Superior temporal gyrus (tissue), 1 donor: ENCODE measurements around the gene ABHD2.
"Not testable (repeated sequence)": the region's sequence is repeated elsewhere in the genome, so short reads cannot be mapped to it uniquely, and the experiment has no call there.

ENCODE experiments used
- DNase-seq: peaks from one replicate; pipeline ENCODE4 v3.0.0-alpha.2; 2016; ENCODE audit errors: extremely low spot score

The ABHD2 gene

DNA sequence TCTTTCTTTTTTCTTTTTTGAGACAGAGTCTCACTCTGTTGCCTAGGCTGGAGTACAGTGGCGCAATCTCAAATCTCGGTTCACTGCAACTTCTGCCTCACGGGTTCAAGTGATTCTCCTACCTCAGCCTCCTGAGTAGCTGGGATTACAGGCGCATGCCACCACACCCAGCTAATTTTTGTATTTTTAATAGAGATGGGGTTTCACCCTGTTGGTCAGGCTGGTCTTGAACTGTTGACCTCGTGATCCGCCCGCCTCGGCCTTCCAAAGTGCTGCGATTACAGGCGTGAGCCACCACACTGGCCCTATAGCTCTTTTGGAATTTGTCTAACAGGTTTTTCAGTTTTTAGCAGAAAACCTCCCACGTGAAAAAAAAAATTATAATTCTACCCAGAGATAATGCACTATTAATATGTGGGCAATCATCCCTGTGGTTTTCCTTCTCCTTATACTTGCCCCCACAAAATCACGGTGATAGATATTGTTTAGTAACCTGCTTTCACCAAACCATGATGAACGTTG, 32.3 kb downstream of the ABHD2 start:
- not testable (repeated sequence) for DNase-seq

GRCh38 chr15:89121414-89121813, 33.2 kb downstream of the ABHD2 start:
- DNase-seq: no peak

- DNase-seq: no peak
Measured at GRCh38 chr15:89122505-89123180, 34.4 kb downstream of the ABHD2 start.

DNA sequence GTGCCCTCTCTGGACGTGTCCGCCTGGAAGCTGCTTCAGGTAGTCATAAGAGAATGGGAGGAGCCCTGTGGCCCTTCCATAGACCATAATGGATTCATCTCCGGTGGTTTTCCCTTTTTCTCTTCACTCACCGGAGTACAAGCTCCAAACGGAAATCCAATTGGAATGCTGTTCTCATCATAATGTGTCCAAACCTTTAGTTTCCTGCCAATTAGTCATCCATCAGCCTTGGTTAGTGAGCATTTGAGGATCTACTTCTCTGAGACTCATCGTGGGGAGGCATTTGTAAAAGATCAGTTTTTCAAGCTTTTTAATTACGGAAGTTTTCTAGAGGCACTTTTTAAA, 34.9 kb downstream of the ABHD2 start:
- DNase-seq: no peak

DNA sequence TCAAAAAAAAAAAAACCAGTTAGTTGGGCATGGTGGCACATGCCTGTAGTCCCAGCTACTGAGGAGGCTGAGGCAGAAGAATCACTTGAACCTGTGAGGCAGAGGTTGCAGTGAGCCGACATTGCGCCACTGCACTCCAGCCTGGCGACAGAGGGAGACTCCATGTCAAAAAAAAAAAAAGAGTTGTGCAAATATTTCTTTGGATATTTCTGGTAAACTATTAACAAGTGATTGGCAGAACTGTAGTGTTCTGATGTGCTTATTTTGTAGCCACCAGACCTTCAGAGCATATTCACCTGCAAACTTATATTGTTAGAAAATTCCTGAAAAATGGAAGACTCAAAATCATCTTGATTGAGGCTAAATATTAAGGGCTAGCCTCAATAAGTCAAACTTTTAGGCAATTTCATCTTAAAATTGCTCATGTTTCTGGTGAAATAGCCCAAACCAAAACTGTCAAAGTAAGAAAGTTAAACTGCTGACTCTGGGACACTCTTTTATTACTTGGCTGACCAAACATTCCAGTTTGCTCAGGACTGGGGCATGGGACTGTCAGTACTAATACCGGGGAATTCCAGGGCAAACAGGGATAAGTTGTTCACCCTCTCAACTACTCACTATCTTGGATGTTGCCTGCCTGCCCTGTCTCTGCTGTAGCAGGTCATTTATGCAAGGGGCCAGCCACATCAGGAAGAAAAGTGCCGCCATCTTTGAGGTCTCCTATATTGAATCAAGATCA, 37.0 kb downstream of the ABHD2 start:
- DNase-seq: no peak

GRCh38 chr15:89126009-89126408, 37.8 kb downstream of the ABHD2 start:
- no peak for DNase-seq

GRCh38 chr15:89127054-89127702, 38.9 kb downstream of the ABHD2 start:
- no peak for DNase-seq

DNA sequence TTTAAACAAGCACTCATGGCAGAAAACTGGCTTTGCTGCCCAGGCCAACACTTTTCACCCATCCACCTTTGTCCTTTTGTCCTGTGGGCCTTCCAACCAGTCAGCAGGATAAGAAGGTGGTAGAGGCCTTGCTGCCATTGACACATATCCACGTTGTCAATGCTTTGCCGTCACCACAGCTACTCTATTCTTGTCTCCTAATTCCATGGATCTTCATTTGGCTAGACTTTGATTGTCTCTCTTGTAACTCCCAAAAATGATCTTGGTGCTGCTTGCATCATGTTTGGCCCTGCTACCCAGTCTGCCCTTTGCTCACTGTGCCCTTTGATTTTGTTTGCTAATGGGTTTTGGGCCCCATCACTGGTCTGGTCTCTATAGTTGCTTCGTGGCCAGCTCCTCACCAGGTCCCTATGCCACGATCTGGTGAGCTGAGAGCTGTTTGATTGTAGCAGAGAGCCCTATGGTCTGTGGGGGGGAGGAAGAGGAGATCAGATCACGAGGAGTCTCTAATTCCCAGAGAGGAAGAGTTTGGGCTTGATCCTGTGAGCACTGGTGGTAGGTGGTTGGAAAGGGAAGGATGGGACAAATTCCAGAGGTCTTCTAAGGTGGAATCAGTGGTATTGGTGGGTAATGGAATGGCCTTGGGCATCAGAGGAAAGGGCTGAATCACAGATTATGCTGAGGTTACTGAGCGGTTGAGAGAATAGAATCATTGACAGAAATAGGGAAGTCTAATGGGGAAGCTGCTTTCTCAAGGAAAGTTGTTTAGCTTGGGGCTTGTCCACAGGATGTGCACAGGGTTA, 40.3 kb downstream of the ABHD2 start:
- DNase-seq: no peak

- no peak for DNase-seq
Measured at GRCh38 chr15:89129123-89129815, 41.0 kb downstream of the ABHD2 start.

- no peak for DNase-seq
Measured at GRCh38 chr15:89129816-89130134, 41.5 kb downstream of the ABHD2 start.

- DNase-seq: no peak
Measured at GRCh38 chr15:89130201-89130600, 41.9 kb downstream of the ABHD2 start.

DNA sequence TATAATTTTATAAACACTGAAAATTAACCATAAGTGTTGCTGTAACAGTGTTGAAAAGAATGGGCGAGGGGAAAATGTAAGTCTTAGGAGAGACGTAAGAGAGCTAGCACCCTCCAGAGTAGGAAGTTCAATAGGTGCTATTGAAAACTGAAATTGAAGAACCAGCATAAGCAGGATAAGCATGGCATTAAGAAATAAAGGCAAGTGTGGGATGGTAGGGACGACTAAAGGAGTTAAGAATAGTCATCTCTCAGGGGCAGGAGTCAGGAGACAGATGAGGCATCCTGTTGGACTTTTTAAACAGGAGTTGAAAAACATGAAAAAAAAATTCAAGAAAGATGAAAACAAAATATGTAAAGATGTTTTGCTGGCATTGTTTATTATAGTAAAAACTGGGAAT, 43.5 kb downstream of the ABHD2 start:
- DNase-seq: no peak

DNA sequence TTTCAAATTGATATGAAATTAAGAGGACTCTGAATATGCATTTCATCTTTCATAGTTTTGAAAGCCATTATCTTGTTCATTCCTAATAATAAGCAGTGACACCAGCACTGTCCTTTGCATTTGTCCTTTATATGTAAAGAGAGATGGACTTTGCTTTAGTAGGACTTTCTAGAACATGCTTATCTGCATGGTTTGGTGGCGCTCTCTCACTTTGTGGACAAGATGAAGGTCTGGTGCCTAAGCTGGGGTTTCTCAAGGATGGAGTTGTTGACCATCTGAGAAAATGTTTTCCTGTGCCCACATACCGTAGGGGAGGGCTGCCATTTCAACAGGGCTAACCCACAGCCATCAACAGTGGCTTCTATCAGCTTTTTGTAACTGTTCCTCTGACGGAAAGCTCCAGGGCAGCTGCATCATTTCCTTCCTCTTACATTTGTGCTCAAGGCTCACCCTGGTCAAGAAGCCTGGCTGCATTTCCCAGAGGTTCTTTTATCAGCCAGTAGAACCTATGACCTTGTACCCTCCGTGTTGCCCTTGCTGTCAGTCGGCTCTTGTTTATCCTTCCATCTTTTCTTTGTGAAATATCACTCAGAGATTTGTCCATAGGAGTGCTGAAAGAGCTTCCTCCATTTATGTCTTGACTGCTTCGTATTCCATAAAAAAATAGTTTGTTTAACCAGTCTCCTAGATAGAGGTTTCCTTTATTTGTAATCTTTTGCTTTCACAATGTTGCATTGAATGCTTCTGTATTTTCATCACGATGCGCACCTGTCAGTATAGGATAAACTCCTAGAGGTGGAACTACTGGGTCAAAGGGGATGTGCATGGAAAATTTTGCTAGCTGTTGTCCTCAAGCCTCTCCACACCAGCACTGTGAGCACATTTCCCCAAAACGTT, 44.6 kb downstream of the ABHD2 start:
- no peak for DNase-seq

- DNase-seq: not testable (repeated sequence)
Measured at GRCh38 chr15:89135387-89136077, 47.3 kb downstream of the ABHD2 start.

- no peak for DNase-seq
Measured at GRCh38 chr15:89136078-89136806, 48.0 kb downstream of the ABHD2 start.

DNA sequence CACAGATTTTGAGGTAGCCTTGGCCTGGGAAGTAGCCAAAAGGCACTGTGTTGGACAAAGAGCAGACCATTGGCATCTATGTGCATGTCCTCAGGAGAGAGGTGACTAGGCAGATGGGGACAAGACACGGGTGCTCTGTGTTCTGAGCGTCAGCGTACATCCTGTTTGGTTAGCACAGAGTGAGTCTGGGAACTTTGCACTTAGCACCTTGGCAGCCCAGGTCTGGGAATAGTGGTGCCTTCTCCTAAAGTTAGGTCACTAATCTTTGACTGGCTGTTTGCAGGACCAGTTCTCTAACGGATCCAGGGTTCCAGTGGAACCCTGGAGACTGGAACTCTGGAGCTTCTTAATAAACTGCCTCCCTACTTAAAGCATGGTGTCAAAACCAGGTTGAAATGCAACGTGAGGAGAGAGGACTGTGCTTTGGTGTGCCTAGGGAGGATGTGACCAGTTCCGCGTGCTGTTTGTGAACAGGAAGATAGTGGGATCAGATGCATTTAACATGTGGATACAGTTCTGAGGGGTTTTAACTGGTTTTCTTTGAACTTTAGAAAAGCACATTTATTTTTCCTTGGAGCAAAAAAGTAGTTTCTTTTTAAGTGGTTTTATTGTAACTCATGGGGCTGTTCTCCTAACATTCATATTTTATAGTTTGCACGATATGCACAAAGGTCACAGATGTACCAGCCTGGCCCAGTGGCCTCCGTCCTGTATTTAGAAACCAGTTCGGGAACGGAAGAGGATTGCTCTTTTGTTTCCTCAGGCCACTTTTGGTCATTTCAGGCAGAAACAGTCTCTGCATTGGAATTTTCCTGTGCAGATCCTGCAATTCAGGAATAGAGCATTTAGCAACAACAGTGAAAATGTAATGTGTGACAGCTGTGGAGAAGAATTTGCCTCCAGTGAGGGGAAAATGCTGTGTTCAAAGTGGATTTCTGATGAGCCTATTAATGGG, 48.8 kb downstream of the ABHD2 start:
- DNase-seq: no peak

DNA sequence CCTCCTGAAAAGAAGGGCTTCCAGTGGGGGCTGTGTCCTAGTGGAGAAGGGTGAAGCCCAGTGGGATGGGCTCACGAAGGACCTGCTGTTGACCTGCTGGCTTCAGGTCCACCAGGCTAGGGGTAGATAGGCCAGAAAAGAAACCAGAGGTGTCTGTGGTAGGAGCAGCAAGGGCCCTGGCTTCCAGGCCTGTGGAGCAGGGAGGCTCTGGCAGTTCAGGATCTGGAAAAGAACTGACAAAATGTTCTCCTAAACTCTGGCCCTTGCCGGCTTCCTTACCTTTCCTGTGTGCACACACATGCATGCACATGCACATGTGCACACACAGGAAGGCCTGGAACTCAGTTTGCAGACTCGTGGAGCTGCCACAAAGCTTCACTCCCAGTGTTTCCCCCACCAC, 49.7 kb downstream of the ABHD2 start:
- no peak for DNase-seq

DNA sequence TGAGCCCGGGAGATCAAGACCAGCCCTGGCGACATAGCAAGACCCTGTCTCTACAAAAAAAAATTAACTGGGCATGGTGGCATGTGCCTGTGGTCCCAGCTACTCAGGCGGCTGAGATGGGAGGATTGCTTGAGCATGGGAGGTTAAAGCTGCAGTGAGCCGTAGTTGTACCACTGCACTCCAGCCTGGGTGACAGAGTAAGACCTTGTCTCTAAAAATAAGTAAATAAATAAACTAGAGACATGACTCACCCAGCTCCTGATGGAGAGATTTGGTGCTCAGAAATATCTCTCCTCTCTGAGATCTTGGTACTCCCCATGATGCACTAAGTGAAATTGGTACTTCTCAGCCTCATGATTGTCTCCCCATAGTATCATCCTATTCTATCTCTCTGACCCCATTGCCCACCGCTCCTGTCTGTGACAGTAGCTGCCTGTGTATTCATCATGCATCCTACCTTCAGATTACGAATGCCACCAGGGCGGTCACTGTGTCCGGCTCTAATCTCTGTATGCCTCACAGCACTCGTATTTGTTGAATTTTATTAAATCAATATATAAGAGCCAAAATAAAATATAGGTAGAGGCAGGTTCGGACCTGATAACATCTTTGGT, 50.9 kb downstream of the ABHD2 start:
- DNase-seq: no peak
